IPS-18c (cell line): ENCODE measurements around the gene ANP32B.
"Not testable (repeated sequence)": the region's sequence is repeated elsewhere in the genome, so short reads cannot be mapped to it uniquely, and the experiment has no call there.

Experiments
- H3K4me3 ChIP-seq: 2 replicates; pipeline ENCODE4 v1.7.0; 2013; ENCODE audit warnings: low read depth, mild to moderate bottlenecking, low read length, moderate library complexity; ENCODE audit not compliant: insufficient read depth
- H3K9me3 ChIP-seq: one replicate; pipeline ENCODE4 v1.6.1; 2013; ENCODE audit warnings: mild to moderate bottlenecking, low read length, moderate library complexity; ENCODE audit not compliant: control insufficient read depth, insufficient read depth

Gene ANP32B

GRCh38 chr9:97960678-97961328, 22.3 kb upstream of the ANP32B start:
- H3K9me3 ChIP-seq, H3K4me3 ChIP-seq: not testable (repeated sequence)

- Histone ChIP-seq H3K9me3 (no peaks in the 10 kb centered on the region), H3K4me3 (no peak overlapping the region)
Measured at GRCh38 chr9:97961361-97961760, 21.8 kb upstream of the ANP32B start.

- H3K9me3 ChIP-seq: no peaks in the 10 kb centered on the region
- no peak overlapping the region for H3K4me3 ChIP-seq
Measured at GRCh38 chr9:97962136-97962535, 21.0 kb upstream of the ANP32B start.

- no peak overlapping the region for H3K4me3 ChIP-seq
- no peaks in the 10 kb centered on the region for H3K9me3 ChIP-seq
Measured at GRCh38 chr9:97962575-97962974, 20.6 kb upstream of the ANP32B start.

GRCh38 chr9:97963232-97963631, 19.9 kb upstream of the ANP32B start:
- Histone ChIP-seq H3K4me3 (no peak overlapping the region), H3K9me3 (no peaks in the 10 kb centered on the region)

GRCh38 chr9:97964901-97965300, 18.2 kb upstream of the ANP32B start:
- no peaks in the 10 kb centered on the region for H3K9me3 ChIP-seq
- H3K4me3 ChIP-seq: no peak overlapping the region

GRCh38 chr9:97966493-97966892, 16.6 kb upstream of the ANP32B start:
- H3K4me3 ChIP-seq: no peak overlapping the region

GRCh38 chr9:97969014-97969413, 14.1 kb upstream of the ANP32B start:
- Histone ChIP-seq H3K9me3 (no peaks in the 10 kb centered on the region), H3K4me3 (no peak overlapping the region)

More at GRCh38 chr9:97966493-97966892, 16.6 kb upstream of the ANP32B start:
- no peaks in the 10 kb centered on the region for H3K9me3 ChIP-seq

- Histone ChIP-seq H3K9me3 (peaks cover under 1% of the 10 kb centered on the region), H3K4me3 (no peak overlapping the region)
Measured at GRCh38 chr9:97970165-97970564, 13.0 kb upstream of the ANP32B start.

- no peak overlapping the region for H3K4me3 ChIP-seq
- peaks cover 2% of the 10 kb centered on the region for H3K9me3 ChIP-seq
Measured at GRCh38 chr9:97972753-97973152, 10.4 kb upstream of the ANP32B start.

GRCh38 chr9:97975376-97975775, 7.8 kb upstream of the ANP32B start:
- H3K4me3 ChIP-seq: no peak overlapping the region
- peaks cover 2% of the 10 kb centered on the region for H3K9me3 ChIP-seq

- not testable (repeated sequence) for H3K9me3 ChIP-seq, H3K4me3 ChIP-seq
Measured at GRCh38 chr9:97976633-97977032, 6.5 kb upstream of the ANP32B start.

GRCh38 chr9:97978371-97979130, 4.6 kb upstream of the ANP32B start:
- Histone ChIP-seq H3K9me3 (peaks cover 2% of the 10 kb centered on the region), H3K4me3 (no peak overlapping the region)

GRCh38 chr9:97979788-97980478, 3.2 kb upstream of the ANP32B start:
- Histone ChIP-seq H3K9me3 (peaks cover 2% of the 10 kb centered on the region), H3K4me3 (no peak overlapping the region)

GRCh38 chr9:97980479-97980803, 2.7 kb upstream of the ANP32B start:
- no peak overlapping the region for H3K4me3 ChIP-seq
- peaks cover 2% of the 10 kb centered on the region for H3K9me3 ChIP-seq

- Histone ChIP-seq H3K4me3 (no peak overlapping the region), H3K9me3 (peaks cover 4% of the 10 kb centered on the region)
Measured at GRCh38 chr9:97980918-97981845, 2.0 kb upstream of the ANP32B start.
